NK-92 treated with Interleukin-12 subunit alpha and Interleukin-12 subunit beta, amount 100 ng/mL, for 24 hours (cell line): ENCODE data around the gene PDE4B.
"Not testable (repeated sequence)": the region's sequence is repeated elsewhere in the genome, so short reads cannot be mapped to it uniquely, and the experiment has no call there.

Source experiments
- DNase-seq: peaks from one replicate; lab custom pipeline; 2025; lab: John Stamatoyannopoulos, UW

The PDE4B gene

GRCh38 chr1:65953170-65953569, 160.5 kb downstream of the PDE4B start:
- no peak for DNase-seq

DNA sequence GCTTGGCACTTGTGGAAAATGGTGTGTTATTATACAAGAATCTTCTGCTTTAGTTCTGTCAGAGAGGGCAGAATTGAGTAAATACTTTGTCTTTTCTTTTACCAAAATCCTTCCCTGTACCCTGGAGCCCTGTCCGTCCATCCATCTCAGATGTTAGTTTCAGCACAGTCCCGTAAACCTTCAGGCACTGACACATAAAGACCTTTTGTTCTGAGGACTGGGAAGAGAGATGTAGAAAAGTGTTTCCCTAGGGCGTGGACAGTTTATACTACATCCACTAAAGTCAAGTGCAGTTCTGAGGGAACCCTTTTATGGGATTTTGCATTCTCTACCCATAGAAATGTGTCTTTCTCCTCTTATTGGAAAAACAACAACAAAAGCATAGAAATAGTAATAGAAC, 162.4 kb downstream of the PDE4B start:
- DNase-seq, result no peak

- no peak for DNase-seq
Measured at GRCh38 chr1:65955503-65955902, 162.8 kb downstream of the PDE4B start.

- peak; percentile 2 for DNase-seq
Measured at GRCh38 chr1:65958561-65959350, 166.1 kb downstream of the PDE4B start.

GRCh38 chr1:65959896-65960567, 167.3 kb downstream of the PDE4B start:
- no peak for DNase-seq

- DNase-seq, result no peak
Measured at GRCh38 chr1:65963156-65963888, 170.6 kb downstream of the PDE4B start.

DNA sequence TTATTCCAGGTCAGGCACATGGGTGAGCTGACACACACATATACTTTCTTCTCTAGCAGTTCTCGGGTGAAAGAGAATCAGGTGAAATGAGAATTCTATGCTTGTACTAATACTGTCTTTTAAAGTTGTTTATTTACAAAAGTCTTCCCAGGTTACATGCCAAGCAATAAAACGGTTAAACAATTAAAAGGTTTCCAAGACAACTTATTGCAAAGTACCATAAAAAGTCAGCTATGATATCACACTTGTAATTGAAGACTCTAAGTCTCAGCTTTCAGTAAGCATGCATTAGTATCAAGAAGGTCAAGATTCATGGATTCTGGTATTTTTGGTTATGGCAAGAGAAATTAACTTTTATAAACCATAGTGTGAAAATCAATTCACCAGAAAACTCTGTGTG, 171.4 kb downstream of the PDE4B start:
- no peak for DNase-seq

DNA sequence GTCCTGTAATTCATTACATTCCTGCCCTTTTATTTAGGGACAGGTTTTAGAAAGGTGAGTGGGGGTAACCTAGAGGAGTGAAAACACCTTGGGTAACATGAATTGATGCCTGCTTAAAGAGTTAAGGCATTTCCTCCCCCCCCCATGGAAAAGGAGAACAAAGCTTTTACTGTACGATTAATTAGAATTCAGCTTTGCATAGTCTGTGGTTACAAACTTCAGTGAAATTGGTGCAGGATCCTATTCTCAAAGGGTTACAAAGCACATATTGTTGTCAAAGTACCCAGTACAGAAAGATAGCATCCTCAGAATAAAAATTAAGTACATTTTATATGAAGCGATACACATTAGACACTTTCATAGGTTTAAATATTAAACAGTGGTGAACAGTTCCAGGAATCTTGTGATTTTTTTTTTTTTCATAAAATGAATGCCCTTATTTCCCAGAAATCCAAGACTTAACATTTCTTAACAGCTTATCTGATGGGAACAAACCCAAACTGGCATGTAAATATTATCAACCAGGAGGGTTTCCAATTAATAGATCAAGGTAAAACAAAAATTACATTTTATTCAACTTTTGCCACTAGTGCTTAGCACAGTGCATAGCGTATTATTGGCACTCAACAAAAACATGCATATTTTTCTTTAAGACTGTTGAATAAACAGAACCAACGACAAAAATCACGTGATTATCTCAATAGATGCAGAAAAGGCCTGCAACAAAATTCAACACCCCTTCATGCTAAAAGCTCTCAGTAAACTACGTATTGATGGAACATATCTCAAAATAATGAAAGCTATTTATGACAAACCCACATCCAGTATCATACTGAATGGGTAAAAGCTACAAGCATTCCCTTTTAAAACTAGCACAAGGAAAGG, 172.7 kb downstream of the PDE4B start:
- no peak for DNase-seq

GRCh38 chr1:65967492-65967891, 174.8 kb downstream of the PDE4B start:
- DNase-seq, result not testable (repeated sequence)

- DNase-seq, result no peak
Measured at GRCh38 chr1:65971547-65971946, 178.9 kb downstream of the PDE4B start.

- no peak for DNase-seq
Measured at GRCh38 chr1:65975708-65976107, 183.0 kb downstream of the PDE4B start.

DNA sequence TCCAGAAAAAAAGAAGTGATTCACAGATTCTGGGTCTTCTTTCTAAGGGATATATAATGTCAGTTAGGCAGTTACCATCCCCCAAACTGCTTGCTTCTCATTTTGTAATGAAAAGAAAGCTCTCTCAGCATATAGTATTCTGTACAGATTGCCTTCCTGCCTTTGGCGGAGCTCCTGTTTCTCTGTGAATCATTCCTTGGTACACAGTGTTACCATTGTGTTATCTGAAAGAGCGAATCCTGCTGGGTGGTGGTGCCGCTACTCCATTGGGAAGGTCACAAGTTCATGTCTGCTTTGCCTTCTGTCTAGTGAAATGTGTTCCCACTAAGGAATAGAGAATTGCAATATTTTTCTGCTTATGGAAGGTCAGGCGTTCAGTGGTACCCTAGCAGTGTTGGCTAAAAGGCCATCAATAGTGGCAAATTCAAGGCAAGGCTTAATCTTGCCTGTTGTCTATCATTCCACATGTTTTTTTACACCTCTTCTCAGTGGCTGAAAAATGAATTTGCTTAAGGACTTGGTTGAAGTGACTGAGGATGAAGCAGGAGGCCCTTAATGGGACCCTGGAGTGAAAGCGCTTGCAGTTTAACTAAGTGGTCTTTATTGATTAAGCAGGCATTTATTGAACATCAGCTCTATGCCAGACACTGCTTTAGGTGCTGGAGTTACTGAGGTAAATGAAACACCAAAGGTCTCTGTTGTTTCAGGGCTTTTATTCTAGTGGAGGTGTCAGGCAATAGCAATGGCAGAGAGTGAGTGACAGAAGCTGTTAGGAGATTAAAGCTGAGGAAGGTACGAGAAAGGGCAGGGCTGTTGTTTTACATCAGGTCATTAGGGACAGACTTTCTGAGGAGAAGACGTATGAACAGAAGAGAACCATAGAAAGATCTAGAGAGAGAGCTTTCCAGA, 186.7 kb downstream of the PDE4B start:
- DNase-seq, result no peak

DNA sequence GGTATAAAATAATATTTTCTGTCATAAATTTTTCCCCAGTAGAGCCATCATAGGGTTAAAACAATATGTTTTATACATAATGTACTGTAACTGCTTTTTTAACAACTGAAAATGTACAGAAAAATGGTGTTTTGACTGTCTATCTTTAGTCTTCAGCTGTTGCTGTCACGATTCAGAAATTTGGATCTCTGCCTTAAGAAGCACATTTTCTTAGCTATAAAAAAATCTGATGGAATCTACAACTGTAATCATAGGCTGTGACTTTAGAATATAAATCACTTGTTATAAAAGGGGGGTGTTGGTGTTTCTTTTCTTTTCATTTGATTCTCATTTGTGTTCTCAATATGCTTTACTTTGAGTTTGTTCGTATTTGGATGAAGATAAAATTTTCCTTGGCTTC, 187.5 kb downstream of the PDE4B start:
- no peak for DNase-seq

DNA sequence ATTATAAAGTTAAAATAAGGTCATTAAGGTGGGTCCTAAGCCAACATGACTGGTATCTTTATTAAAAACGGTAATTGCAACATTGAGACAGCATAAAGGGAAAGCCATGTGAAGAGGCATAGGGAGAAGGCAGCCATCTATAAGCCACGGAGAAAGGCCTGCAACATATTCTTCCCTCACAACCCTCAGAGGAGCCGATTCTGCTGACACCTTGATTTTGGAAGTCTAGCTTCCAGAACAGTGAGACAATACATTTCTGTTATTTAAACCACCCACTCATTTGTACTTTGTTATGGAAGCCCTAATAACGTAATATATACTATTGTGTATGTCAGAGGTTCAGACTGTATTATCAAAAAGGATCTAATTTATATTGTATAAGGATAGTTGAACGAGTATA, 190.8 kb downstream of the PDE4B start:
- no peak for DNase-seq

DNA sequence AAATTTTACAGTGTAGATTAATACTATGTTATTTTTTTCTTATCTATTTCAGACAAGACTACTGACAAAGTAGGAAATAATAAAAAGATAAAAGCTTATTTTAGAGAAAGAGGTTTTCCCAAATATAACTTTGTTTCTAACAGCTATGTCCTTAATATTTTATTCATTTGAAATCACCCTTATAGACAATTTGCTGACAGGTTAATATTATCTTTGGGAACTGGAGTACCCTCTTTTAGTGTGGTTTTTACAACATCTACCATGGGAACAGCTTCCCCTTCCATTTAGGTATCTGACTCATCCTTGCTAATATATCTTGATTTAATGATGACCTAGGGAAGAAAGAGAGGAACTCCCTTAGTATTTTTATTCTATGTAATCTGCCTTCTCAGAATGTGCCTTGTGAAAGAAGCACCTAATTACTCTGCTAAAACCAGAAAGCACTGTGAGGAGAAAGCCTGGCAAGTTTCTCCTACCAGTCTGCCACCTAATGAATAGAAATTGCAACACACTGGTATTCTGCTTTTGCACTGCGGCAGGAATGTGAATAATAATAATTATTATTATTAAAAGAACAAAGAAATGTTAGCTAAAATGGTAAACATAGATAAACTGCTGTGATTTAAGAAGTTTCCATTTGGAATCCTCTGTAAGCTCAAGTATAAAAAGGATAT, 192.8 kb downstream of the PDE4B start:
- DNase-seq, result no peak

DNA sequence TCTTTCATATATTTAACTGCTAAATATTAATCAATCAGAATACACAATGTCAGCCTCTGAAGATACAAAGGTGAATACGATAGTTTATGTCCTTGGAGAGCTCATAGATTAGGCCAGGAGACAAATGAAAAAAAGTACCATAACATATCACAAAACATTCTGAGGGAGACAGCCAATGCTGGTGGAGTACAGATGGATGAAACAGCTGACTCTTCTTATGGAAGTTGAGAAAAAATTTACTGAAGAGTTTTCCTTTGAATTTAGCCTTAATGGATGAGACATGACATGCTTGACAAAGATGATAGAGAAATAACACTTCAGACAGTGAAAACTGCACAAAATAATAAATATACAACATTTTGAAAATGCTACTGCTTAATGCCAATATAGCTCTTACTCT, 193.5 kb downstream of the PDE4B start:
- no peak for DNase-seq

DNA sequence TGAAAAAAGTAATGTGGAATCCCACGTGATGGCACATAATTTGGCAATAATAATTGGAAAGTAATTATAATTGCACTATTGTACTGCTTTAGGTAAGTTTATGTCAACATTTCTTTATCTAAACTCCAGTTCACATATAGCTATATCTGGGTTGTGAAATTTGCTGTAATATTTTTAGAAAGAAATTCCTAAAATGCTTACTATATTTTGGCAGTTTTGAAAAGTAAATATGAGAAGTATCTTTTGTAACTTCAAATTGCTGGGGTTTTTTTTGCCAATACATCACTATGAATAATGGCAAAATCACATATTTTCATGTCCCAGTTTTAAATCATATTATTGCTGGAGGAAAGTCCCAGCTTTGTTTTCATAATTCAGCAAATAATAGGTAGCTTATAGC, 197.5 kb downstream of the PDE4B start:
- DNase-seq, result no peak

GRCh38 chr1:65991694-65992093, 199.0 kb downstream of the PDE4B start:
- no peak for DNase-seq

DNA sequence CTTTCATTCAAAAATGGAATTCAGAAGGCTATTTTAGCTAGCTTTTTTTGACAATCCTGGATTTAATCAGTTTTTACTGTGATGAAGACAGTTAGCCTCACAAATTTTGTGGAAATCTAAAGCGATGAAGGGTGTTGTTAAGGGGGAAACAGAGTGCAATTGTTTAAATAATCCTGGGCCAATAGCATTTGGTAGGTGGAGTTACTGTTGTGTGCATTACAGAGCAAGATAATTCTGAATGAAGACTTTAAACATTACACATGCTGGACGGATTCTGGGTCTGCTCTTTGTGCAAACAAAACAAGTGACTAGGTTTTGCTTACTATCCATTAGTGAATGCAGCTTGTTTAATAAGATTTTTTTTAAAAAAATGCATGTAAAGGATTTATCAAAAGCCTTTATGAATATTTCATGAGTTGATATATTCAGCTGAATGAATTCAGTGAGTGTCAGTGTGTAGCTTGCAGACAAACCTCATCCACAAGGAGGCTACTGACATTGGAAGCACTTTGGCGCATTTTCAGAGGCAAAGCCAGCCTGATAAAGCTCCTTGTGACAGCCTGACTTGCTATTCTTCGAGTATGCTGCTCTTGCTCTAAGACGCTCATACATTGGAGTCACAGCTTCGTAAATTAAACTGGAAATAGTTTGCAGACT, 199.6 kb downstream of the PDE4B start:
- DNase-seq, result no peak

GRCh38 chr1:65992831-65993271, 200.2 kb downstream of the PDE4B start:
- DNase-seq, result no peak
